NCI-H526 treated with DMSO at 0.1 percent for 48 hours (cell line): ENCODE data around the gene FCN2.
A peak's percentile ranks its signal among the peaks of the same experiment; 100 is the strongest.

Source experiments
- DNase-seq: peaks from one replicate; lab custom pipeline; 2025; lab: John Stamatoyannopoulos, UW

The FCN2 gene

DNA sequence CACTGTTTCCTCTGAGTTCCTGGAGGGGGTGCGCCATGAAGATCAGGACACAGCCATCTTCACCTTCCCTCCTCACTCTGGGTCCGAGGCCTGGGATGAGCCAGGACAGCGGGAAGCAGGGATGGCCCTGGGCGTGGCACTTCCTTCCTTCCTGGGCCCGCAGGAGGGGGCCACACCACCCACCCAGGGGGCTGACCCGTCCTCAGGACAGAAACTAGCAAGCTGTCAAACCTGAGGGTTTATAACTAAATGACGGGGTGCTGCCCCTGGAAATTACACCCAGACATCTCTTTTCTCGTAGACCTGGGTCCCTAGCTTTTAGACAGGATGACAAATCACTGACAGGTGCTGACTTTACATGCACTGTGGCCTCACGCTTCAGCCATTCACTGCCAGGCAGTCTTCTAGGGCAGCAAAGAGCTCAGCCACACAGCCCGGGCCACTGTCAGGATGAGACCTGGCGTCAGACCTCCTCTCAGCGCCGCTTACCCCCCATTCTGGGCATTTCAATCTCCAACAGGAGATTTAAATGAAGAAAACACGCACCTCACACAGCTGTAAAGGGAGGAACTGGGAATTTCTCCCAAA is 8.1 kb downstream of the FCN2 start:
- DNase-seq, result no peak

GRCh38 chr9:134889386-134890154 is 9.0 kb downstream of the FCN2 start:
- DNase-seq, result peak; percentile 7

DNA sequence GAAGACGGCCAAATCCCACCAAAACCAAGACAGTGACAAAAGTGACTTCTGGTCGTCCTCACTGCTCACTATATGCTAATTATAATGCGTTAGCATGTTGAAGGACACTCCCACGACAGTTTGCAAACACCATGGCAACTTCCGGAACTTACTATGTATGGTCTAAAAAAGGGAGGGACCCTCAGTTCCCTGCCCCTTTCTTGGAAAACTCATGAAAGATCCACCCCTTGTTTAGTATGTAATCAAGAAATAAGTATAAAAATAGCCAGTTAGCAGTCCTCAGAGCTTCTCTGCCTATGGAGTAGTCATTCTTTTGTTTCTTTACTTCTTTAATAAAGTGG is 9.5 kb downstream of the FCN2 start:
- DNase-seq, result no peak

- no peak for DNase-seq
These were observed 10.4 kb downstream of the FCN2 start for GRCh38 chr9:134891053-134891452.

DNA sequence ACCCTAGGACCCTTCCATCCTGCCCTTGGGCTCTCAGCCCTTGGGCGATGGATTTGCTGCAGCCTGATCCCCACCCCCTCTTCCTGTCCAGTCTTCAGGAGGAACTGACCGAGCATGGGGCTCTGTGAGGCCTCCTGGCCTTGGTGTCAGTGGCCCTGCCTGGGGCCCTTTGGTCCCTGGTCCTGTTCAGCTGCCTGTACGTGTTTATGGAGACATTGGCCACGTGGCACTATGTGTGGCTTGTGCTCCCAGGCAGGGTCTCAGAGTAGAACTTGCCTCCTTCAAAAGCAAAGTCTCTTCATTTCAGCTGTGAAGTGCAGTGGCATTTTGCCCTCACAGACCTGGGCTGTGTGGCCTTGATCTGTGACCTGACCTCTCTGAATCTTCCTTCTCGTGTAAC is 11.1 kb downstream of the FCN2 start:
- no peak for DNase-seq

- DNase-seq, result no peak
These were observed 11.6 kb downstream of the FCN2 start for GRCh38 chr9:134892221-134892620.

DNA sequence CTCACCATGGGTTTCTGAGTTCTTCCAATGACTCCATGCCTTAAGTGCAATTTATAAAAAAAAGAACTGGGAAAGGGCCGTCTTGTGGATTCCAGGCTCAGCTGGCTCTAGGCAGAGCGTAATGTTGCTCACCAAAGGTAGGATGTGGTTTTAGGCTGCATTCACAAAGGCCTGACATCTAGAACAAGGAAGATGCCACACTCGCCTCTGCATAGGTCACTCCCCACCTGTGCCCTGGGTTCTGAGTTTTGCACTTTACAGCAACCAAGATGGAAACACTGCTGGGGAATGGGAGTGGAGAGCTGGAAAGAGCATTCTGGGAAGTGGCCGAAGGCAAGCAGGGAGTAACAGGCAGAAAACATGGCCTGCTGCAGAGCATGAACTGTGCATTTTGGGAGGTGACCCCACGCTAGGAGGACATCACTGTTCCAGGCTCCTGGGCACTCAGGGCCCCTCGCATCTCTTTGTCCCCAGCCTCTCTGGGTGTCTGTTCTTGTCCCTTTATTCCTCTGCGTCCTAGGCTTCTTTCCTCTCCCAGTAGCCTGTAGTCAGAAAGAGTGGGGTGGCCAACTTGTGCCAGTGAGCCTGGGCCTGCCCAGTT is 12.3 kb downstream of the FCN2 start:
- no peak for DNase-seq

DNA sequence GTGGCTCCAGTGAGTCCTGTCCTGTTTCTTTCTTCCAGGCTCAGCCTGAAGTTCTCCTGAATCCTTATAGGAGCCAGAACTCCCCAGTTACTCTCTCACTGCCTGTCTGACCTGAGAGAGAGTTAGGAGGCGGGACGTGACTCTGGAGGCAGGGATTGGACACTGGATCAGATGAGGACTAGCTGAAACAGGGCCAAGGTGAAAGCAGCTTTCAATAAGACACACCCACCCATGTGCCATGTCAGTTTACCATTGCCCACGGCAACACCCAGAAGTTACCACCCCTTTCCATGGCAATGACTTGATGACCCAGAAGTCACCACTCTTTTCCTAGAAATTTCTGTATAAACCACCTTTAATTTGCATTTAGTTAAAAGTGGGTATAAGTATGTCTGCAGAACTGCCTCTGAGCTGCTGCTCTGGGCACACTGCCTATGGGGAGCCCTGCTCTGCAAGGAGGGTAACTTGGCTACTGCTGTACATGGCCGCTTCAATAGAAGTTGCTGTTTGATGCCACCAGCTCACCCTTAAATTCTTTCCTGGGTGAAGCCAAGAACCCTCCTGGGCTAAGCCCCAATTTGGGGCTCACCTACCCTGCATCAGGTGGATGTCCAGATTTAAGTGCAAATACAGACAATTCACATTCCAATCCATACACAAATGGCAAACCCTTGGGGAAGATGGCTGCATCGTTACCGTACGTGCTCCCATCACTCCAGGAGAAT is 13.7 kb downstream of the FCN2 start:
- DNase-seq, result no peak

DNA sequence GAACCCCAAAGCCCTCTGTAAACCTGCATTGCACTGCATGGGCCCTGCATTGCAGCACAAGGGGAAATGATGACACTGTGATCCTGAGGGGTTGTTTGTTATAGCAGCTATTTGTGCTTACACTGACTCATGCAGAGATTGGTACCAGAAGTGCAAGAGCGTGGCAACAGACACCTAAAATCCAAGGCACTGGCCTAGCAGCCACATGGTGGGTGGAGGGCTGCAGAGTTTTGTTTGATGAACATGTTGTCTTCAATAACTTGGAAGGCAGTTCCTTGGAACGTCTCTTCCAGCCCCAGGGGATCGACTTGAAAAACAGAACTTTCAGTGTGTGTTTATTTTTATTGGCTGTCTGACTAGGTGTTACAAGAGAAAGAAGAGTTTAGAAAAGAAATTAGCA is 14.5 kb downstream of the FCN2 start:
- no peak for DNase-seq

DNA sequence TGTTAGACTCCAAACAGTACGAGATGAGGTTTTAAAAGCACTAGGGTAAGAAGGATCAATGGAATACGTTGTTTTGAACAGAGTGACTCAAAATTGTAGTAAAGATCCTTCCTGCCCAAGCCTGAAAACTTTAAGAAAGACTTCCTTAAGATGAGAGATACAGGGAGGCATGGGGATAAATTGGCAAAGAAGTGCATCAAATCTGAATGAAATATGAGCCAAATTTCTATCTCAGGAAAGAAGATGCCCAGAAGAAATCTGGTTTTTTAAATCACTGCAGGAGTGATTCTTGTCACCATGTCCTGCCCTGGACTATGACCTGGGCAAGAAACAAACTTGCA is 14.9 kb downstream of the FCN2 start:
- DNase-seq, result no peak

- no peak for DNase-seq
These were observed 15.6 kb downstream of the FCN2 start for GRCh38 chr9:134895908-134896833.

DNA sequence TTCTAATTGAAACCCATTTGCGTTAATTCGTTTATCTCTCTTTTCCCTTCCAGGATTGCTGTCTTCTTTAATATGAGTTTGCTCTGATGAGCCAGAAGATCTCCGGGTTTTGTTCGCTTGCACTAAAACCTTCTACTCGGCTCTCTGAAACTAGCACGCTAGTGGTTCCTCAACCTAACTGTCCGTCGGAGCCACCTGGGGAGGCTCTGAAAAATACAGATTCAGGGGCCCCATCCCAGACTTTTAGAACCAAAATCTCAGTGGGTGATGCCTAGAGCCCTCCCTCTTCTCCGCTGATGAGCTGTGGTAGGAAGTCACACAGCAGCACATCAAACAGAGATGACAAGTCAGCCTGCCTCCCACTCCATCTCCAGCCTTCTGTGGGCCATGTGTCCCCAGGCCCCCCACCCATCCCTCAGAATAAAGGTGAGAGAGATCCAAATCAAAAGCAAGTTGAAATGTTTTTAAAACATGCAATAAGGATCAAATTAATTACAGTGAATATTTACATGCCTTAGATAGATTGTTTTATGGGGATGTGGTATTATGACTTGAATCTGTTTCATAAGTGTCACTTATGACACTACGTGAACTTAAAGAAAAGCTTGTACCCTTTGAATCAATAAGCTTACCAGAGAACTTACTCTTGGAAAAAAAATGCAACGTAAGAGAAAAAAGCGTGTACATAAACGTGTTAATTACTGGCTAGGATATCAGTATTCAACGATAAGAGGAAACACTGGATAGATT is 16.4 kb downstream of the FCN2 start:
- DNase-seq, result no peak

- DNase-seq, result no peak
These were observed 17.1 kb downstream of the FCN2 start for GRCh38 chr9:134897584-134898170.

- no peak for DNase-seq
These were observed 17.7 kb downstream of the FCN2 start for GRCh38 chr9:134898319-134898718.

GRCh38 chr9:134899168-134899567 is 18.6 kb downstream of the FCN2 start:
- DNase-seq, result no peak

GRCh38 chr9:134899818-134900217 is 19.2 kb downstream of the FCN2 start:
- DNase-seq, result no peak

DNA sequence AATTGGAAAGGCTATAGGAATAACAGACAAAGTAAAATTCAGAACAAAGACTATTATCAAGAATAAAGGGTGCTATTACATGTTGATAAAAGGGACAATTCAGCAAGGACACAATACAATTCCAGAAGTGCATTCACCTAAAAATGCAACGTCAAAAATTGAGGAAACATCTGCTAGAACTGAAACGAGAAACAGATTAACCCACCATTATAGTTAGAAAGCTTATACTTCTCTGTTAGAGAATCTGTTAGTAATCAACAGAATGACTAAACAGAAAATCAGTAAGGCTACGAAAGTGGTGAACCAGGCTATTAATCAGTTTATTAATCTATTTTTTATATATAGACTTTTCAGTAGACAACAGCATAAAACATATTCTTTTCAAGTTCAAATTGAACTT is 22.3 kb downstream of the FCN2 start:
- DNase-seq, result no peak

GRCh38 chr9:134908524-134909309 is 28.1 kb downstream of the FCN2 start:
- no peak for DNase-seq

DNA sequence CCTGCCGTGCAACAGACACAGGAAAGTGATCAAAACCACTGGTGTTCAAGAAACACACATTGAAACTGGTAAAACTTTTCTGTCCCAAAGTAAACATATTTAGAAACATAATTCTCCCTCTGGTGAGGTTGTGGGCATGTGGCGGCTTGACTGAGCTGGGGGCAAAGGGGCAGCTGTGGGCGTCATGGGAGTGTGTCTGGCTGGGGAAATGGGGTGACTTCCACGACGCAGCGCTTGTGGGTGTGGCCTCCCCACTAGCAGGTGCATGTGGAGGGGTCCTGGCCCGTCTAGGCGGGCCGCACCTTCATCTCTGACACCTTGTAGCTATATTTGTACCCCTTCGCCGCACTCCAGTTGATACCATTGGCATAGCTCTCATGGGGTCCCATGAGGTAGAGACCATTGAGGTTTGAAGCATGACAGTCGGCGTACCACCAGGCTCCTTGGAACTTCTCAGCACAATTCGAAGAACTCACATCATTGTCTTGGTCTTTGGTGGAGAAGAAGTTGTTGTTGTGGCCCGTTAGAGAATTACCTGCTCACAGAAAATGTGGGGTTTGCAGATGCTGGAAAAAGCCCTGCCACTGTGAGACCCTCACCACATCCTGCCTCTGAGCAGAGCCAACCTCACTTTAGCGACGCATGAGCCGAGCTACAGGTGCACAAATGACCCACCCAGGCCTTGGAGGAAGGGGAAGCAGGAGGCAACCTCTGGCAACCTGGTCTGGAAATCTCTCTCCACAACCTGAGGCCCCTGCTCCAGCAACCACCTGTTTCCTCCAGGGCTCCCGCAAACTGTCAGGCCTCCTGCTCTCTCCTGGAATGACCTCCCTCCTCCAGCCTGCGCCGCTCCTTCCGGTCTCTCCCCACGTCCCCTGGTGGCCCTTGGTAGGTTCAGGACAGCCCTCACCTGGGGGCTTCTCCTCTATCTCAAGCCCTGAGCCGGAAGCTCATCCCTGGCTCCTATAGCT is 29.2 kb downstream of the FCN2 start:
- no peak for DNase-seq
